Measurements from ENCODE around the gene CDH5. TPM values are rescaled to one million over a fixed set of nuclear protein-coding genes. Genes with fewer than 3 reads are reported as not detected.

The CDH5 gene
- total RNA-seq, 1 donor from 2014 or later = 9.6 TPM

- Mint-ChIP-seq H3K27ac (ENCODE audit: unreplicated experiment) (no peak overlapping the region), H3K4me1 (ENCODE audit: low read depth, unreplicated experiment) (peaks cover 4% of the 10 kb centered on the region), H3K36me3 (ENCODE audit: unreplicated experiment) (peaks cover 24% of the 10 kb centered on the region), H3K9me3 (ENCODE audit: unreplicated experiment) (peaks cover 9% of the 10 kb centered on the region), H3K27me3 (ENCODE audit: unreplicated experiment) (peaks cover 7% of the 10 kb centered on the region), H3K4me3 (ENCODE audit: unreplicated experiment) (no peak overlapping the region)
- TF ChIP-seq CTCF (IDR thresholded peaks at IDR 0.05; ENCODE audit: partially characterized antibody, unreplicated experiment) = peak; percentile 89
- peak; percentile 86 for DNase-seq
These were observed 24.1 kb upstream of the CDH5 start for GRCh38 chr16:66342294-66342900.

DNA sequence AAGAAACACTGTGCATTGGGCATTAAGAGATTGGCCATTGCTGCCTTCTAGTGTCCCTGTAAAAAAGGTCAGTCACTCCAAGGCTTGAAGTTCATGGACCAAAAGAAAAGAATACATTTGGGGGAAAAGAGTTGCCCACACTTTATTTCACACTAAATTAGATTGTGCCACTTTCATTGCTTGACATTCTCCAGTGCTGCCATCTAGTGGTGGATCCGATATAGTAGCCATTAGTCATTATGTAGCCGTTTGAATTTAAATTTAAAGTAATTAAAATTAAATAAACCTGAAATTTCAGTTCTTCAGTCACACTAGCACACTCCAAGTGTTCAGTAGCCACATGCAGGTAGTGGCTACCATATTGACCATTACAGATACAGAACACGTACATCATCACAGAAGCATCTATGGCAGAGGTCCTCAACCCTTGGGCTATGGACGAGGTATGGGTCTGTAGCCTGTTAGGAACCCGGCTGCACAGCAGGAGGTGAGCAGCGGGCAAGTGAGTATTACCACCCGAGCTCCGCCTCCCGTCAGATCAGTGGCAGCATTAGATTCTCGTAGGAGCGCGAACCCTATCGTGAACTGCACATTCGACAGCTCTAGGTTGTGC is 21.9 kb upstream of the CDH5 start:
- H3K27ac Mint-ChIP-seq (ENCODE audit: unreplicated experiment) = no peak overlapping the region
- peaks cover 5% of the 10 kb centered on the region for H3K27me3 Mint-ChIP-seq (ENCODE audit: unreplicated experiment)
- H3K4me3 Mint-ChIP-seq (ENCODE audit: unreplicated experiment) = no peak overlapping the region
- peaks cover 13% of the 10 kb centered on the region for H3K36me3 Mint-ChIP-seq (ENCODE audit: unreplicated experiment)
- TF ChIP-seq CTCF (IDR thresholded peaks at IDR 0.05; ENCODE audit: partially characterized antibody, unreplicated experiment) = peak; percentile 85
- peaks cover 4% of the 10 kb centered on the region for H3K4me1 Mint-ChIP-seq (ENCODE audit: low read depth, unreplicated experiment)
- DNase-seq = no peak
- H3K9me3 Mint-ChIP-seq (ENCODE audit: unreplicated experiment) = peaks cover 2% of the 10 kb centered on the region

DNA sequence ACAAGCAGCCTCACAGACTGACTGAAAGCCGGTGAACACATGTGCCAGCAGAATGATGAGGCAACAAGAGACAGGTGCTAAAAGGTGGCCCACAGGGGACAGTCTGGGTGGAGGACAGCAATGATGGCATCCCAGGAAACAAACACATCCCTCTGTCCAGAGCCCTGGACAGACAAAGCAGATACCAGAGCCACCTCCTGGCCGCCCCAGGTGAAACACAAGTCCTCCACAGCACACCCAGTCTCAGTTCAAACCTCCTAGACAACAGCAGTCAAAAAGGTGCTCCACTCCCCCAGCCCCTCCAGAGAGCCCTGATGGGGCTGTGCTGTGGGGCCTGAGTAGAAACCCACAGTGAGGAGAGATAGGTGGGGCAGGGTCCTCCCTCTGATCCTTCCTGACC is 20.3 kb upstream of the CDH5 start:
- no peak overlapping the region for H3K27ac Mint-ChIP-seq (ENCODE audit: unreplicated experiment)
- no peak overlapping the region for H3K4me3 Mint-ChIP-seq (ENCODE audit: unreplicated experiment)
- no peak for TF ChIP-seq CTCF (IDR thresholded peaks at IDR 0.05; ENCODE audit: partially characterized antibody, unreplicated experiment)
- peaks cover 13% of the 10 kb centered on the region for H3K36me3 Mint-ChIP-seq (ENCODE audit: unreplicated experiment)
- peaks cover 2% of the 10 kb centered on the region for H3K4me1 Mint-ChIP-seq (ENCODE audit: low read depth, unreplicated experiment)
- peaks cover 5% of the 10 kb centered on the region for H3K27me3 Mint-ChIP-seq (ENCODE audit: unreplicated experiment)
- no peak for DNase-seq
- peaks cover 2% of the 10 kb centered on the region for H3K9me3 Mint-ChIP-seq (ENCODE audit: unreplicated experiment)

DNA sequence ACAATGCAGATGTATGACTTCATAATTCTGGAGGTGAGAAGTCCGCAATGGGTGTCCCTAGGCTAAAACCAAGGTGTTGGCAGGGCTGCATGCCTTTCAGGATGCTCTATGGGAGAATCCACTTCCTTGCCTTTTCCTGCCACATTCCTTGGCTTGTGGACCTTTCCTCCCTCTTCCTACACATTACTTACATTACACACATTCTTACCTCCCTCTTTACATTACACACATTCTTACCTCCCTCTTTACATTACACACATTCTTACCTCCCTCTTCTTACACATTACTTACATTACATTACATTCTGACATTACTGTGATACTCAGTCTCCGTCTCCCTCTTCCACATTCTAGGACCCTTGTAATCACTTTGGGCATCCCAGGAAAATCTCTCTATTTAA is 14.2 kb upstream of the CDH5 start:
- Mint-ChIP-seq H3K4me1 (ENCODE audit: low read depth, unreplicated experiment) (peaks cover 12% of the 10 kb centered on the region), H3K9me3 (ENCODE audit: unreplicated experiment) (peaks cover 2% of the 10 kb centered on the region), H3K27me3 (ENCODE audit: unreplicated experiment) (no peaks in the 10 kb centered on the region), H3K4me3 (ENCODE audit: unreplicated experiment) (no peak overlapping the region), H3K27ac (ENCODE audit: unreplicated experiment) (no peak overlapping the region), H3K36me3 (ENCODE audit: unreplicated experiment) (peaks cover 5% of the 10 kb centered on the region)
- DNase-seq = no peak
- TF ChIP-seq CTCF (IDR thresholded peaks at IDR 0.05; ENCODE audit: partially characterized antibody, unreplicated experiment) = no peak

- peaks cover 4% of the 10 kb centered on the region for H3K9me3 Mint-ChIP-seq (ENCODE audit: unreplicated experiment)
- H3K36me3 Mint-ChIP-seq (ENCODE audit: unreplicated experiment) = peaks cover 5% of the 10 kb centered on the region
- no peak overlapping the region for H3K27ac Mint-ChIP-seq (ENCODE audit: unreplicated experiment)
- H3K4me3 Mint-ChIP-seq (ENCODE audit: unreplicated experiment) = no peak overlapping the region
- DNase-seq = no peak
- no peak for TF ChIP-seq CTCF (IDR thresholded peaks at IDR 0.05; ENCODE audit: partially characterized antibody, unreplicated experiment)
- H3K4me1 Mint-ChIP-seq (ENCODE audit: low read depth, unreplicated experiment) = peaks cover 14% of the 10 kb centered on the region
- no peaks in the 10 kb centered on the region for H3K27me3 Mint-ChIP-seq (ENCODE audit: unreplicated experiment)
These were observed 13.4 kb upstream of the CDH5 start for GRCh38 chr16:66353055-66353454.
